A549 treated with GW870086 at 1 μM for 4 hours (cell line): ENCODE results near the gene MS4A6A. TPM values are rescaled to one million over a fixed set of nuclear protein-coding genes. Genes with fewer than 3 reads are reported as not detected.

ENCODE experiments used
- total RNA-seq: library from RNA; stranded (reverse); fragments of 200-300 nt; extraction: Qiagen RNA extraction; gene quantifications from 5 replicates; pipeline ENCODE4 v1.2.3, GENCODE V29; 2022; ENCODE audit warnings: low read depth

Gene MS4A6A, protein sequence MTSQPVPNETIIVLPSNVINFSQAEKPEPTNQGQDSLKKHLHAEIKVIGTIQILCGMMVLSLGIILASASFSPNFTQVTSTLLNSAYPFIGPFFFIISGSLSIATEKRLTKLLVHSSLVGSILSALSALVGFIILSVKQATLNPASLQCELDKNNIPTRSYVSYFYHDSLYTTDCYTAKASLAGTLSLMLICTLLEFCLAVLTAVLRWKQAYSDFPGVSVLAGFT
- total RNA-seq, result not detected in 5 replicates

DNA sequence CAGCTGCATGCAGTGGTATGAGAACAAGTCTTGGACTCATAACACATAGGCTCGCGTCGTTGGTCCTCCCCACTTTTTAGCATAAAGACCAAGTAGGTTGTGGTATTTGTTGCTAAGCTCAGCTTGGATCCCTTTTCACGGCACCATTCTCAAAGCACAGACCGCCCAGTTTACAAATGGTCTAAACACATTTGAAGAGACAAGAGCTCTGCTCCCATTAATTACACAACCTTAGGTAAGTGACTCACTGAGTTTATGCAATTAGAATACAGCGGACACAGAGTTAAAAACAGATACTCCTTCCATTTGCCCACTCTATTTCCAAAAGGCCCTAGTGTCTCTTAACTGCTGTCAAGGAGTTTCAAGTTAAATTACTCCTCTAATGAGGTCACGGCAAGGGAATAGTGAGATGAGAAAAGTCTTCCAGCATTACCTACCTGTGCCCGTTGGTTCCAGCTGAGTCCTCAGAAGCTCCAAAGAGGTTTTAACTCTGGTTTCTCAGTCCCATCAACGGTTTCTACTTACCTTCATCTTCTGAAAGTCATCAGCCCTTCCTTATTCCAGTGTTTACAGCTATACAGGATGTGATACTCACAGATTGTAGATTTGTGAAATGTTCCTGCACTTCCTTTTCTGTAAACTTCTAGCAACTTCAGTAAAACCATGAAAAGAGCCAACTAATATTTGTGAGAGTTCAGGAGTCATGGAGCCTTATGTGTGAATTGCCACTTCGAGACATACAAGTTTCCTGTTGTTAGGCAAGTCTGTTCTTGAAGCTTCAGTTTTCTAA lies at the start of gene MS4A6A:
Gene MS4A6A, minus strand, starts transcription at position 543 of the 790 bp plus-strand sequence. CDS start 1,356 bp downstream, outside the sequence.

Other genes with a start within 250 kb of the MS4A6A start
- gene OOSP1, start 244.7 kb downstream of the MS4A6A start, total RNA-seq, result not detected in 5 replicates
- gene OOSP4A, start 219.1 kb downstream of the MS4A6A start, total RNA-seq, result not detected in 5 replicates
- gene OOSP4B, start 165.9 kb downstream of the MS4A6A start, total RNA-seq, result not detected in 5 replicates
- not detected in 5 replicates for gene OOSP2, start 142.7 kb downstream of the MS4A6A start, total RNA-seq
- gene MS4A3, start 126.4 kb downstream of the MS4A6A start, total RNA-seq, result not detected in 5 replicates
- not detected in 5 replicates for gene MS4A2, start 94.4 kb downstream of the MS4A6A start, total RNA-seq
- gene MS4A4E, start 60.1 kb upstream of the MS4A6A start, total RNA-seq, result not detected in 5 replicates
- not detected in 5 replicates for gene MS4A4A, start 97.6 kb upstream of the MS4A6A start, total RNA-seq
- not detected in 5 replicates for gene MS4A6E, start 144.2 kb upstream of the MS4A6A start, total RNA-seq
- not detected in 5 replicates for gene MS4A7, start 195.4 kb upstream of the MS4A6A start, total RNA-seq
- not detected in 5 replicates for gene MS4A14, start 213.4 kb upstream of the MS4A6A start, total RNA-seq
- gene MS4A5, start 246.5 kb upstream of the MS4A6A start, total RNA-seq, result not detected in 5 replicates